ENCODE results near the gene ZNF366.

ZNF366 gene

DNA sequence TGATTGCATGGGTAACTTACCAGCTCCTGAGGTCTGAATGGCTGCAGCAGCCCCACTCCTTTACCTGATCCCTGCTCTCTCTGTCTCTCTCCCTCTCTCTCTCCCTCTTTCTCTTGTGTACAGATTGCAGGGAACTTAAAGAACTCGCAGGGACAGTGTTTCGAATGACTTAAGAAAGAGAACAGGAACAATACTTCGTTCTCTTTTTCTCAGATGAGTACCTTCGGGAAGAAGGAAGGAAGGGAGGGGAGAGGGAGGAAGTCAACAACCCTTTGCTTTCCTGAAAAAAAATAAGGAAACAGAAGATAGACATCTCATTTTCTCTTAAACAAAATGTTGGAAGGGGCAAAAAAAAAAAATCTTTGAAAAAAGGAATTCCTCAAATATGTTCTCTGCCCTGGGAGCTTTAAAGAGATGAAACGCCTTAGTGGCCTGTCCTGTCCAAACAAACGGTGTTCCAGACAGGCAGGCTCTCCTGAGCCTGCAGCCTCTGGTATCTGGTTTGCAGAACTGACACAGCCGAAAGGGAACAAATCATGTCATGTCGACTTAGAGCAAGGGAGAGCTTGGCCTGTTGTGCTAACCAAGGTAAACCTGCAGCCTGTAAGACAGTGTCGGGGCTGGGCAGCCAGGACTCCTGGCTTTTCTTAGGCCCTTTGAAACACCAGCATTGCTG lies at the start of gene ZNF366:
Gene ZNF366, minus strand, starts transcription at position 180 of the 676 bp plus-strand sequence. CDS start 45,914 bp downstream, outside the sequence.
- DNase-seq, result no peak

DNA sequence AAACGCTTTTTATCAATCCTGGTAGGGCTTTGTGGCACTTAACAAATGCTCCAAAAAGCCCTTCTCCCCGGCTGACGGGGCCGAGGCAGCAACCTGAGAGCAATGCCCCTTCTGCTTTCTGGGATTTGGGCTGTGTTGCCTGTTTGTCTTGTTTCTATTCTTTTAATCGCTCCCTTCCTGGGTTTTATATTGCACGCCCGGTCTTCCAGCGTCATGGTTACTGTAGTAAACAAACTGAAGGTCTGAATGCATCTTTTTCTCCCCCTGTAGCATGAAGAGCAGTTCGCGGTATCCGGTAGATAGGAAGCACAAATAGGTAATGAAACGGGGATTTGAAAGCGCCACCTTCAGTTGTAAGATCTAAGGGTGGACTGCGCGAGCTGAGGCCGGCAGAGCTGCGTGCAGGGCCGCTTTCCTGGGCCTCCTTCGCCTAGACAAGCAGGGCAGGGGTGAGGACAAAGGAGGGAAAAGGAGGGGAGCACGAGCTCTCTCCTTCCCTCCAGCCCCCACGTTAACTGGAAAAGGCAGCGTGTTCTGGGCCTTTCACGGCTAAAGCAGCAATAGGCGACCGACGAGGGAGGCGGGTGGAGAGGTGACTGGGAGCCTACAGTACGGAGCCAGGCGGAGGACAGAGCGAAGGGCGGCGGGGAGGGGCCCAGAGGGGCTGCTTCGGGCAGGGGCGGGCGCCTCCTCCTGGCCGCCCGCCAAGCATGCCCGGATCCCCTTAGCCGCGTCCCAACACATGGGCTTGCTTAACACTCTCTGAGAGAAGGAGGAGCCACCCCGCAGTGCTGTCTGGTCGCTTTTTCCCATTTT lies 49.3 kb upstream of the ZNF366 start:
- peak; percentile 38 for DNase-seq

DNA sequence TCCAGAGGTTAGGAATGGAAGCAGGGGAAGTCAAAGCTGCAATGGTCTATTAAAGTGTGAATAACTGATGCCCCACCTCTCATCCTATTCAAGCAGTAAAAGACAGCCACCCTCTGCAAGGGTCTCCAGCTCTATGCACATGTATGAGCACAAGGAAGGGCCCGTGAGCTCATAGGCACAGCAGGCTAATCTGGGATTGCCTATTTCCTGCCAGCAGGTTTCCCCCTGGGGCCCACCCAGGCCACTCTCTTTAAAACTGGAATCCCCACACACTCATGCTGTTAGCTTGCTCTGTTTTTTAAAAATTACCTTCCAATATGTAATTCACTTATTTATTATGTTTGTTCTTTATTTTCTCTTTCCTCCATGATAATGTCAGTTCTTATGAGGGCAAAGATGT lies 48.7 kb upstream of the ZNF366 start:
- DNase-seq, result no peak

DNA sequence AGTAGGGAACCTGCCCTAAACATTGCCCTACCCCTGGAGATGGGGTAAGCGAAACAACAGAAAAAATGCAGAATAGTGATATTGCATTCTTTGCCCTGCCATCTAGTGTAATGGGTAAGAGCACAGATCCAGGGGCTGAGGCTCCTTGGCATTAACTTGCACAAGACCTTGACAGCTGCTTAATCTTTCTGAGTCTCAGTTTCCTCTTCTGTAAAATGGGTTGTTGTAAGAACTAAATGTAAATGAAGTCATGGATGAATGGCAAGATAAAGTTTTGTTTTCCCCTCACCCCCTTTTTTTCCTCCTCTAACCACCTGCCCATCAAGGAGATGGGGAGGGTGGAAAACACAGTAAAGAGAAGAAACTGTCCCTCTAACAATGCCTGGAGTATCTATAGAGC lies 47.7 kb upstream of the ZNF366 start:
- DNase-seq, result no peak

GRCh38 chr5:72552041-72552557 lies 44.9 kb upstream of the ZNF366 start:
- DNase-seq, result no peak

GRCh38 chr5:72550595-72550994 lies 43.4 kb upstream of the ZNF366 start:
- DNase-seq, result no peak

DNA sequence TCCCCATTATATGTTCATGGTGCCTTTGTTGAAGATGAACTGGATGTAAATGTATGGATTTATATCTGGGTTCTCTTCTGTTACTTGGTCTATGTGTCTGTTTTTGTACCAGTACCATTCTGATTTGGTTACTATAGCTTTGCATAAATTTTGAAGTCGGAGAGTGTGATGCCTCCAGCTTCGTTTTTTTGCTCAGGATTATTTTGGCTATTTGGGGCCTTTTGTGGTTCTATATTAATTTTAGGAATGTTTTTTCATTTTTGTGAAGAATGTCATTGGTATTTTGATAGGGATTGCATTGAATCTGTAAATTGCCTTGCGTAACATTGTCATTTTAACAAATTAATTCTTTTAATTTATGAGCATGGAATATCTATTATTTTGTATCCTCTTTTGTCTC lies 36.6 kb upstream of the ZNF366 start:
- DNase-seq, result no peak

- no peak for DNase-seq
Measured at GRCh38 chr5:72543365-72543764, 36.2 kb upstream of the ZNF366 start.

DNA sequence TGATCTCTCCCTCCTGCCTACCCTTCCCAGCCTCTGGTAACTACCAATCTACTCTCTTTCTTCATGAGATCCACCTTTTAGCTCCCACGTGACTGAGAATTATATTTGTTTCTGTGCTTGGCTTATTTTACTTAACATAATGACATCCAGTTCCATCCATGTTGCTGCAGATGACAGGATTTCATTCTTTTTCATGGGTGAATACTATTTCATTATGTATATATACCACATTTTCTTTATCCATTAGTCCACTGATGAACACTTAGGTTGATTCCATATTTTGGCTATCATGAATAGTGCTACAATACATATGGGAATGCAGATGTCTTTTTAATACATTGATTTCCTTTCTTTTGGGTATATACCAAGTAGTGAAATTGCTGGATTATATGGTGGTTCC lies 35.5 kb upstream of the ZNF366 start:
- DNase-seq, result no peak

GRCh38 chr5:72541501-72542225 lies 34.5 kb upstream of the ZNF366 start:
- DNase-seq, result no peak

GRCh38 chr5:72540759-72541438 lies 33.7 kb upstream of the ZNF366 start:
- no peak for DNase-seq

DNA sequence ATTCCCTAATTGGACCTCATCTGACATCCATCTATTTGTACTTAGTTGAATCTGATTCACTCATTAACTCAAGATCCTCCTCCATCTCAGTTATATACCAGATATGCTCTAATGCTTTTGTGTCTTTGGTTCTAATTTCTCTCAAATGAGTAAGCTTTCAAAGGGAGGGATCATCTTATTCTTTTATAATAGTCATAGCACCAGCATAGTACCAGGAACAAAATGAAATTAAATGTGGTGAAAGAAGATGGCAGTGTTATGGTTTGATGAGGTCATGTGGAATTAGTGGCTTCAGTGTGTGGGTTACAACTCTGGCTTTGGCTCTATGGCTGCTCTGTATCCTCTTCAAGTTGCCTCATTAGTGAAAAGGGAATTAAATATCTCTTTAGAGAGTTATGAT lies 32.5 kb upstream of the ZNF366 start:
- no peak for DNase-seq

- DNase-seq, result no peak
Measured at GRCh38 chr5:72539038-72539437, 31.8 kb upstream of the ZNF366 start.

GRCh38 chr5:72537166-72537565 lies 30.0 kb upstream of the ZNF366 start:
- DNase-seq, result no peak

- DNase-seq, result no peak
Measured at GRCh38 chr5:72531496-72532190, 24.4 kb upstream of the ZNF366 start.

- DNase-seq, result no peak
Measured at GRCh38 chr5:72530196-72530595, 23.0 kb upstream of the ZNF366 start.

GRCh38 chr5:72529383-72529782 lies 22.2 kb upstream of the ZNF366 start:
- no peak for DNase-seq

DNA sequence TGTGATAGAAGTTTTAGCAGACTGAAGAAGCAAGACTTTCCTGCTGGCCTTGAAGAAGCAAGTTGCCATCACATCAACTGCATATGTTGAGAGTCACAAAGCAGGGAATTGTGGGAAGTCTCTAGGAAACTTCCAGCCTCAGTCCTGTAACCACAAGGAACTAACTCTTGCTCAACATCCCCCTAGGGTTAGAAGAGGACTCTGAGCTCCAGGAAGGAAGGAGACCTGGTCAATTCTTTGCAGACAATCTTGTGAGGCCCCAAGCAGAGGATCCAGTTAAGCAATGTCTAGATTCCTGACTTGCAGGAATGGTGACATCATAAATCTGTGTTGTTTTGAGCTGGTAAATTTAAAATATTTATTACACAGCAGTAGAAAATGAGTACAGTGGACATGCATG lies 18.6 kb upstream of the ZNF366 start:
- DNase-seq, result no peak

DNA sequence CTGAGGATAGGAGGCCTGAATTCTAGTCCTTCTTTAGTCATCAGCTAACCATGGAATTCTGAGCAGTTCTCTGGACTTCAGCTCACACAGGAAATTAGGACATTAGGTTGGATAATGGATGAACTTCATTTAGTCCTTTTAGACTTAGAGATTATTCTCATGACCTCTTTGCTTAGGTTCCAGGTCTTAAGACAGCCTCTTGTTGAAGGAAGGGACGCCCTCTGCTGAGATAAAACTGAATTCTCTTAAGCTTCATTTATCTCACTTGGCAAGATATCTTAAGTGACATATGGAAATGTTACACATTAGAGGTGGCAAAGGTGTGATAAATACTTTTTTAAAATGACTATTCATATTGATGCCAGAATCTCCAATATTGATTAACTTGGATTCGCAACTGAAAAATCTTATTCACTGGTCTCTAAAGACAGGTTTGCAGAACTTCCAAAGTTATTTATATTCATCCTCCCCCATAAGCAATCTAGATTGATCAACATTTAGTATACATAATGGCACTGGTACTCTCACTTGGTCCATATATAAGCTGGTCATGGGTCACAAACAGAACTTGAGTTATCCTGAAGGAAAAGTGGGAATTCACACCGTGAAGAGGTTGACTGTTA lies 16.9 kb upstream of the ZNF366 start:
- DNase-seq, result peak; percentile 63

- no peak for DNase-seq
Measured at GRCh38 chr5:72522607-72523006, 15.4 kb upstream of the ZNF366 start.

DNA sequence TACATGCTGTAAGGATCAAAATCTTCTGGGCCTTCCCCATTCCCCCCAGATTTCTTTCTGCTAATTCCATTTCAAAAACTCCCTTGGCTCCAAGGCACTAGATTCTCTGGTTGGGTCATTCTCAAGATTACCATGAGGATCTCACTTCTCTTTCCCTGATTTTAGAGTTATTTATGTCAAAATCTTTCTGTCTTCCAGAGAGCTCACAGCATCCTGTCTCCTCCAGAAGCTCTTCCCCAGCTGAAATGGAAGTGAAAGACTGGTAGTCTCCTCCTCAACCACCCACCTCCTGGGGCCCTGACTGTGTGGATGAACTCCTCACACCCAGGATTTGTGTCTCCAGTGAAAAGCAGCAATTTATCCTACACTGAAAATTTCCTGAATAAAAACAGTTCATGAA lies 11.9 kb upstream of the ZNF366 start:
- no peak for DNase-seq
